K562 (cell line): Measurements from ENCODE around the gene KLHL22. TPM values are rescaled to one million over a fixed set of nuclear protein-coding genes. Genes with fewer than 3 reads are reported as not detected.

ENCODE experiments used
- CBFA2T2 ChIP-seq: fragments of 450-650 bp; conservative IDR thresholded peaks from 2 replicates; pipeline ENCODE4 v1.6.1; 2017; ENCODE audit warnings: mild to moderate bottlenecking
- EZH2 ChIP-seq: IDR thresholded peaks from 2 replicates; pipeline ENCODE4 v1.6.1; 2012; ENCODE audit warnings: low read depth, mild to moderate bottlenecking, inconsistent platforms, low read length, borderline replicate concordance
- FUS ChIP-seq: fragments of 200-400 bp; formaldehyde crosslinking; optimal IDR thresholded peaks from 2 replicates; pipeline ENCODE3; 2017; ENCODE audit warnings: low read depth, low read length
- MECOM ChIP-seq: fragments of 250-450 bp; sonication (Bioruptor Pico); IDR thresholded peaks from 2 replicates; pipeline ENCODE4 v1.8.0; 2022; ENCODE audit warnings: inconsistent platforms
- PRPF4 ChIP-seq: fragments of 200-400 bp; formaldehyde crosslinking; IDR thresholded peaks from one replicate; pipeline ENCODE4 v1.6.1; 2017; ENCODE audit warnings: low read length, low read depth, mild to moderate bottlenecking; ENCODE audit not compliant: insufficient read depth, poor library complexity, severe bottlenecking
- RBBP5 ChIP-seq: fragments of 200-600 bp; sonication (generic); IDR thresholded peaks from 2 replicates; pipeline ENCODE4 v1.6.1; 2012; ENCODE audit warnings: borderline replicate concordance, mild to moderate bottlenecking, low read length, control low read depth, inconsistent platforms; ENCODE audit not compliant: insufficient read depth, poor library complexity, severe bottlenecking
- RBM25 ChIP-seq: fragments of 200-400 bp; formaldehyde crosslinking; IDR thresholded peaks from 2 replicates; pipeline ENCODE4 v1.6.1; 2018; ENCODE audit warnings: low read length, low read depth, moderate library complexity; ENCODE audit not compliant: severe bottlenecking
- SAFB2 ChIP-seq: fragments of 200-400 bp; formaldehyde crosslinking; IDR thresholded peaks from 2 replicates; pipeline ENCODE4 v1.6.1; 2018; ENCODE audit warnings: borderline replicate concordance, low read length, low read depth, moderate library complexity; ENCODE audit not compliant: severe bottlenecking
- SP2 ChIP-seq: IDR thresholded peaks from 2 replicates; pipeline ENCODE4 v1.6.1; 2011; ENCODE audit warnings: mild to moderate bottlenecking, low read depth, low read length, moderate library complexity; ENCODE audit not compliant: poor library complexity, severe bottlenecking; ENCODE audit errors: extremely low read depth
- STAT5A ChIP-seq: IDR thresholded peaks from 2 replicates; pipeline ENCODE4 v1.6.1; 2012; ENCODE audit warnings: low read length, inconsistent platforms, borderline replicate concordance
- TCFL5 ChIP-seq: fragments of 250-450 bp; sonication (Bioruptor Pico); conservative IDR thresholded peaks from 2 replicates; pipeline ENCODE4 v1.6.1; 2021; ENCODE audit warnings: mild to moderate bottlenecking, moderate library complexity, matching md5 sums
- TEAD1 ChIP-seq, 2 experiments: fragments of 450-650 bp in 1 of 2; sonication (generic) in 1 of 2; formaldehyde crosslinking; IDR thresholded peaks; 2 replicates each; pipeline versions ENCODE4 v1.4.0 to v1.8.0; 2020 to 2022; ENCODE audit warnings: mild to moderate bottlenecking in 2 of 2, missing genetic modification reagents in 1 of 2
- ZNF212 ChIP-seq: fragments of 450-650 bp; formaldehyde crosslinking; IDR thresholded peaks from 2 replicates; pipeline ENCODE4 v1.4.0; 2020; ENCODE audit warnings: mild to moderate bottlenecking
- ZNF695 ChIP-seq: fragments of 450-650 bp; formaldehyde crosslinking; IDR thresholded peaks from 2 replicates; pipeline ENCODE4 v1.4.0; 2020; ENCODE audit warnings: mild to moderate bottlenecking, moderate library complexity
- polyA plus RNA-seq, 8 experiments: library from polyadenylated mRNA; depleted of rRNA in 4 of 8; stranded (reverse) in 5 of 8; unstranded in 3 of 8; fragments of >200 nt; fragmentation: Nextera tagmentation in 2 of 8; fragmentation: Illumina TruSeq in 1 of 8; extraction: Ambion mirVana in 2 of 8; extraction: Trizol in 1 of 8; gene quantifications; 2 replicates each; pipeline versions ENCODE4 v1.2.1 to v1.2.3, GENCODE V29; 2011 to 2014; ENCODE audit warnings: inconsistent platforms in 1 of 8, missing spikeins in 1 of 8
- total RNA-seq, 7 experiments: library from RNA; depleted of rRNA in 6 of 7; stranded (reverse); fragments of >200 nt in 6 of 7; fragmentation: Illumina TruSeq in 2 of 7; extraction: Trizol in 2 of 7; gene quantifications; 2 replicates each; pipeline versions ENCODE4 v1.2.1 to v1.2.3, GENCODE V29; 2011 to 2021; ENCODE audit warnings: low replicate concordance in 1 of 7
- TF ChIP-seq, protein P1 (sequence below): IDR thresholded peaks from 2 replicates; pipeline ENCODE4 v1.6.1; 2011; ENCODE audit warnings: borderline replicate concordance, low read depth, mild to moderate bottlenecking, moderate library complexity, low read length; ENCODE audit not compliant: insufficient read depth, poor library complexity, severe bottlenecking
- TF ChIP-seq, protein P2 (sequence below): fragments of 450-650 bp; IDR thresholded peaks from 2 replicates; pipeline ENCODE4 v1.6.1; 2016; ENCODE audit warnings: mild to moderate bottlenecking
- TF ChIP-seq, protein P3 (sequence below): IDR thresholded peaks from 2 replicates; pipeline ENCODE4 v1.6.1; 2012; ENCODE audit warnings: low read depth, low read length, improper control_type of control experiment, borderline replicate concordance

Gene KLHL22
- total and polyA plus RNA-seq, 9 of the 15 experiments (the other 6 are each of a cell fraction or from before 2014, with no cell fraction given), result 1.3 to 25.6 (median 15.2) TPM

DNA sequence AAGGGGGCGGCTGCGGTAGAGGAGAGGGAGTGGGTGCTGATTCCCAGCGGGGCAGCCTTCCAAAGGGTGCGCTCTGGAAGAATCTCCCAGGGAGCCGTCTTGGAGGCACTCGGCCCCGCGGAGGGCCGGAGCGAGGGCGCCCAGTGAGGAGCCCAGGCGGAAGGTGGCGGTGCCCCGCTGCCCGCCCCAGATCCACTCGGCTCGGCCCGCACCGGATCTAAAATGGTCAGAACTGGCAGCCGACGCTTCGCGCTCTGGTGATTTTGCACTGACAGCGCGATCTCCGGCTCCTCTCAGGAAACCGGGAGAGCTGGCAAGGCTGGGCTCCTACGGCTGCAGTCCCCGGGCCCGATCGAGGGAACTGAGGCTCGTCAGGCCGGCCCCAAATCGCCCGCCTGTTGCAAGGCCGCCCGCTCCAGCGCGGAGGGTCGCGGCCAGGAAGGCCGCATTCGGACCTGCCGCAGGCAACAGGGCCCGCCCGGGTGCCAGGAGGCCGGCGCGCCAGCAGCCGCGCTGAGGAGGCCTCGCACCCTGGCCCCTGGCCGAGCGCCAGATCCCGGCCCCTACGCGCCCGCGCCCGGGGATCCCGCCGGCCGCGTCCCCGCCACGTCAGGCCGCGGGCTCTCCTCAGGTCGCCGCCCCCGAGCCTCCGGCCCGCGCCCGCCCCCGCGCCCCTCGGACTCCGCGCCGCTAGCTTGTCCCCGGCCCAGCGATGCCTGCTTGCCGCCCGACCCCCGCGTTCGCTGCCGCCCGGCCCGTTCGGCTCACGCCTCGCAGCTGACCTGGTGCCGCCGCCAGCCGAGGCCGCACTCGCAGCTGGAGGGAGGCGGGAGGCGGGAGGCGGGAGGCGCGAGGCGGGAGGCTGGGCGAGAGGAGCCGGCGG is at the start of gene KLHL22 (continued):
- TF ChIP-seq, protein P1, sequence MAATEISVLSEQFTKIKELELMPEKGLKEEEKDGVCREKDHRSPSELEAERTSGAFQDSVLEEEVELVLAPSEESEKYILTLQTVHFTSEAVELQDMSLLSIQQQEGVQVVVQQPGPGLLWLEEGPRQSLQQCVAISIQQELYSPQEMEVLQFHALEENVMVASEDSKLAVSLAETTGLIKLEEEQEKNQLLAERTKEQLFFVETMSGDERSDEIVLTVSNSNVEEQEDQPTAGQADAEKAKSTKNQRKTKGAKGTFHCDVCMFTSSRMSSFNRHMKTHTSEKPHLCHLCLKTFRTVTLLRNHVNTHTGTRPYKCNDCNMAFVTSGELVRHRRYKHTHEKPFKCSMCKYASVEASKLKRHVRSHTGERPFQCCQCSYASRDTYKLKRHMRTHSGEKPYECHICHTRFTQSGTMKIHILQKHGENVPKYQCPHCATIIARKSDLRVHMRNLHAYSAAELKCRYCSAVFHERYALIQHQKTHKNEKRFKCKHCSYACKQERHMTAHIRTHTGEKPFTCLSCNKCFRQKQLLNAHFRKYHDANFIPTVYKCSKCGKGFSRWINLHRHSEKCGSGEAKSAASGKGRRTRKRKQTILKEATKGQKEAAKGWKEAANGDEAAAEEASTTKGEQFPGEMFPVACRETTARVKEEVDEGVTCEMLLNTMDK, result peak; percentile 33
- TF ChIP-seq, protein P2, sequence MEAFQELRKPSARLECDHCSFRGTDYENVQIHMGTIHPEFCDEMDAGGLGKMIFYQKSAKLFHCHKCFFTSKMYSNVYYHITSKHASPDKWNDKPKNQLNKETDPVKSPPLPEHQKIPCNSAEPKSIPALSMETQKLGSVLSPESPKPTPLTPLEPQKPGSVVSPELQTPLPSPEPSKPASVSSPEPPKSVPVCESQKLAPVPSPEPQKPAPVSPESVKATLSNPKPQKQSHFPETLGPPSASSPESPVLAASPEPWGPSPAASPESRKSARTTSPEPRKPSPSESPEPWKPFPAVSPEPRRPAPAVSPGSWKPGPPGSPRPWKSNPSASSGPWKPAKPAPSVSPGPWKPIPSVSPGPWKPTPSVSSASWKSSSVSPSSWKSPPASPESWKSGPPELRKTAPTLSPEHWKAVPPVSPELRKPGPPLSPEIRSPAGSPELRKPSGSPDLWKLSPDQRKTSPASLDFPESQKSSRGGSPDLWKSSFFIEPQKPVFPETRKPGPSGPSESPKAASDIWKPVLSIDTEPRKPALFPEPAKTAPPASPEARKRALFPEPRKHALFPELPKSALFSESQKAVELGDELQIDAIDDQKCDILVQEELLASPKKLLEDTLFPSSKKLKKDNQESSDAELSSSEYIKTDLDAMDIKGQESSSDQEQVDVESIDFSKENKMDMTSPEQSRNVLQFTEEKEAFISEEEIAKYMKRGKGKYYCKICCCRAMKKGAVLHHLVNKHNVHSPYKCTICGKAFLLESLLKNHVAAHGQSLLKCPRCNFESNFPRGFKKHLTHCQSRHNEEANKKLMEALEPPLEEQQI, result no peak
- no peak for TF ChIP-seq EZH2
- TF ChIP-seq SP2, result no peak
- TF ChIP-seq ZNF695 (CRISPR knock-in tag), result no peak
- TF ChIP-seq RBM25, result no peak
- TF ChIP-seq, protein P3, sequence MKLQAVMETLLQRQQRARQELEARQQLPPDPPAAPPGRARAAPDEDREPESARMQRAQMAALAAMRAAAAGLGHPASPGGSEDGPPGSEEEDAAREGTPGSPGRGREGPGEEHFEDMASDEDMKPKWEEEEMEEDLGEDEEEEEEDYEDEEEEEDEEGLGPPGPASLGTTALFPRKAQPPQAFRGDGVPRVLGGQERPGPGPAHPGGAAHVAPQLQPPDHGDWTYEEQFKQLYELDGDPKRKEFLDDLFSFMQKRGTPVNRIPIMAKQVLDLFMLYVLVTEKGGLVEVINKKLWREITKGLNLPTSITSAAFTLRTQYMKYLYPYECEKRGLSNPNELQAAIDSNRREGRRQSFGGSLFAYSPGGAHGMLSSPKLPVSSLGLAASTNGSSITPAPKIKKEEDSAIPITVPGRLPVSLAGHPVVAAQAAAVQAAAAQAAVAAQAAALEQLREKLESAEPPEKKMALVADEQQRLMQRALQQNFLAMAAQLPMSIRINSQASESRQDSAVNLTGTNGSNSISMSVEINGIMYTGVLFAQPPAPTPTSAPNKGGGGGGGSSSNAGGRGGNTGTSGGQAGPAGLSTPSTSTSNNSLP, result no peak
- TF ChIP-seq MECOM, result no peak
- no peak for TF ChIP-seq STAT5A
- peak; percentile 96 for TF ChIP-seq RBBP5
- no peak for TF ChIP-seq ZNF212 (CRISPR knock-in tag)
- no peak for TF ChIP-seq FUS
- no peak for TF ChIP-seq TEAD1 (CRISPR knock-in tag; IDR thresholded peaks at IDR 0.05)
- TF ChIP-seq PRPF4, result no peak
- no peak for TF ChIP-seq CBFA2T2
- no peak for TF ChIP-seq SAFB2
- no peak for TF ChIP-seq TCFL5
